ENCODE data around the gene PLEKHA6.

Gene PLEKHA6

DNA sequence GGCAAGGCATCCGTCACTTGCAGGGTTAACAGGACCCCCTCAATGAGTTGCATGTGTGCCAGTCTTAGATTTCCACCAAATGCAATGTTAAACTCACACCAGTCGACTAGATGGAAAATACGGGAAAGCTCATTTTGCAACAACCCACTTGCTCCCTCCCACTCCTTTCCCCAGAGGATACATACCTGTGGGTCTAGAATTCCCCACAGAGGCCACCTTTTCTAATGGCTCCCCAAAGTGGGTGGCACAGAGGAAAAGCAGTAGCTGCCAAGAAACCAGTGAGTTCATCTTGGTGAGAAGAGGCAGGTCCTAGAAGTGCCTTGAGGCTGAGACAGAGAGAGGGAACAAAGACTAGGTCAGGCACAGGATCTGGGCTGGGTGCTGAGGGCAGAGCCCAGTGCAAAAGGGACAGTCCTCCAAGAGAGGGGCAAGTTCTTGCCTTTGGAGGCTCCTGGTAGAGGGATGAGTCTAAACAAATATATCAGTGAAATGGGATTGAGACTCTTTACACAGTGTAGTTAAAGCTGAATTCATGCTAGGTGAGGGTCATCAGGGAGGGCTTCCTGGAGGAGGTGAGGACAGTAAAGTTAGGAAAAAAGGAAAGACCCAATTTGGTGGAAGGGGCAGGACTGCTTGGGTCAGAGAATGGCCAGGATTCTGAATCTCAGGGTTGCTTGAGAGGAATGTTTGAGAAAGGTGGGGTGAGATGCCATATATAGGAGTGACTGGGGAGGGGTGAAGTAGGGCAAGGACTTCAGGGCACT, 167.0 kb downstream of the PLEKHA6 start:
- no peak overlapping the region for H3K4me3 ChIP-seq (ENCODE audit: low read depth, low read length)
- DNase-seq (ENCODE audit: low read depth) = no peak
- no peak for TF ChIP-seq CTCF (conservative IDR thresholded peaks at IDR 0.05; ENCODE audit: low read depth, low read length)

DNA sequence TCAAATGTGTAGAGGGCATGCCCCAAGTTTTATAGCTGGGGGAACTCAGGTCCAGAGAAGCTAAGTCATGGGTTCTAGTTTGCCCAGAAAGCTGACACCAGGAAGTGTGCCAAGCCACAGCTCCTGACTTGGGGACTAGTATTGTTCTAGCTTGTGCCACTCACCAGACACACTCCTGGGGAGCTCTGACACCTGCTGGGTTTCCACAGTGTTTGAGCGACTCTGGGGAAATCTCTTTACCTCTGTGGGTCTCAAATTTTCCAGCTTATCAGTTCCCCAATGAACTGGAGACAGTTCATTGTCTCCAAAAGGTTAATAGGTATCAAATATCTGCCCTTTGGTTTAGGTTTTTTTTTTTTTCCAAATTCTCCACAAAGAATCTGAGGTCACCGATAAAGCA, 167.7 kb downstream of the PLEKHA6 start:
- no peak for DNase-seq (ENCODE audit: low read depth)
- no peak for TF ChIP-seq CTCF (conservative IDR thresholded peaks at IDR 0.05; ENCODE audit: low read depth, low read length)
- H3K4me3 ChIP-seq (ENCODE audit: low read depth, low read length) = no peak overlapping the region

- no peak overlapping the region for H3K4me3 ChIP-seq (ENCODE audit: low read depth, low read length)
- no peak for TF ChIP-seq CTCF (conservative IDR thresholded peaks at IDR 0.05; ENCODE audit: low read depth, low read length)
- DNase-seq (ENCODE audit: low read depth) = no peak
Observed at GRCh38 chr1:204191456-204191855, 168.3 kb downstream of the PLEKHA6 start.

DNA sequence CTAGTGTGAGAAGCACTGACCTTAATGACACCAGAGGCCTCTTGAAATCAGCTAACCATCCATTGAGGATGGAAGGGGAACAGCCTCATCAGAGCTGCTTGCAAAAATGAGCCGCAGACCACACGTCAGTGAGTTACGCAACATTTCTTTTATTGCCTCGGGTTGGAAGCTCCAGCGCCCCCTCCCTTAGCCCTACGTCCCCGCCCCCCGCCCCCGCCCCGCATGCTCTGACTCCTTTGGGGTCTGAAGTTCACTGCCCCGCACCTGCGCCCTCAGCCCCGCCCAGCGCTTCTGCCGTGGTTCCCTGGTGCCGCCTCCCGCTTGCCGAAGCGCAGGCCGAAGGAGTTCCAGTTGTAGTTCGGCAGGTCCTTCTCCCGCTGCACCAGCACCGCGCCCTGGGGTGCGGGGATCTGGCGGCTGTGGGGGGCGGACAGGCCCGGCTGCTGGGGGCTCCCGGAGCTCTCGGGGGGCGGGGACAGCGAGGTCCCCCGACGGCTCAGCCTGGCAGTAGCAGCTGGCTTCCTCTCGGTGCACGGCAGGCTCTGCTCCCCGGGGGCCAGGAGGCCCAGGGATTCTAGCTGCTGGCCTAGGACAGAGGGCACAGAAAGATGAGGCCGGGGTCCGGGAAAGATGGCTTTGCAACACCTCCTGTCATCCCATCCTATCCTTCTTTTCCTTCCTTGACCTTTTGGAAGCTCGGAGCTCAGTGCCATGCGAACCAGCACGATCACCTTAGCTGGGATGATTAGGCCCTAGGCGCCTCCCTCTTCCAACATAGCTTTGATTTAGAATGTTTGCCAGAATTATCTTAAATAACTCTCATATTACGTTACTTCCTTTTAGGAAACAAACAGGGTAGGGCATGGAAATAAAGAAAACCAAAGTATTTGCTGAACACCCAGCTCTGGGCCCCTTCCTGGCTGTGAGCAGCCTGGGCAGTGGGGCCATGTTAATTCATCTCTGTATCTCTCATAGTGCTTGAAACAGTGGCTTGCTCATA, 169.2 kb downstream of the PLEKHA6 start:
- no peak for TF ChIP-seq CTCF (conservative IDR thresholded peaks at IDR 0.05; ENCODE audit: low read depth, low read length)
- DNase-seq (ENCODE audit: low read depth) = peak; percentile 58
- peak overlapping the region; percentile 44 for H3K4me3 ChIP-seq (ENCODE audit: low read depth, low read length)

- no peak overlapping the region for H3K4me3 ChIP-seq (ENCODE audit: low read depth, low read length)
- no peak for TF ChIP-seq CTCF (conservative IDR thresholded peaks at IDR 0.05; ENCODE audit: low read depth, low read length)
- no peak for DNase-seq (ENCODE audit: low read depth)
Observed at GRCh38 chr1:204188959-204189639, 170.6 kb downstream of the PLEKHA6 start.

- H3K4me3 ChIP-seq (ENCODE audit: low read depth, low read length) = no peak overlapping the region
- no peak for DNase-seq (ENCODE audit: low read depth)
- TF ChIP-seq CTCF (conservative IDR thresholded peaks at IDR 0.05; ENCODE audit: low read depth, low read length) = no peak
Observed at GRCh38 chr1:204186597-204186996, 173.1 kb downstream of the PLEKHA6 start.

All from choroid plexus epithelial cell (primary cell).